Ovary (tissue), 9 donors: ENCODE data around the gene ACMSD. TPM values are rescaled to one million over a fixed set of nuclear protein-coding genes. Genes with fewer than 3 reads are reported as not detected.
"Not testable (repeated sequence)": the region's sequence is repeated elsewhere in the genome, so short reads cannot be mapped to it uniquely, and the experiment has no call there.

ENCODE experiments used
- DNase-seq, 5 donors: peaks; one replicate each; pipeline ENCODE4 v3.0.0-alpha.2; 2019 to 2020
- H3K27ac ChIP-seq, 2 donors: fragments of 200-600 bp; one replicate each; pipeline versions ENCODE4 v1.5.1 to v1.8.0; 2019 to 2022
- H3K27me3 ChIP-seq: fragments of 200-600 bp; one replicate; pipeline ENCODE4 v1.8.0; 2022
- H3K36me3 ChIP-seq: fragments of 200-600 bp; sonication (generic); one replicate; pipeline ENCODE4 v1.5.1; 2019
- H3K4me1 ChIP-seq: one replicate; pipeline ENCODE4 v1.8.1; 2013; ENCODE audit warnings: mild to moderate bottlenecking, moderate library complexity; ENCODE audit not compliant: insufficient read depth
- H3K4me3 ChIP-seq: fragments of 200-600 bp; sonication (generic); one replicate; pipeline ENCODE4 v1.5.1; 2017
- H3K9me3 ChIP-seq, 2 donors: fragments of 200-600 bp in 1 of 2; sonication (generic) in 1 of 2; one replicate each; pipeline versions ENCODE4 v1.5.1 to v1.8.1; 2013 to 2019; ENCODE audit warnings: mild to moderate bottlenecking in 1 of 2, moderate library complexity in 1 of 2
- EP300 ChIP-seq: sonication (generic); formaldehyde crosslinking; IDR thresholded peaks from one replicate; pipeline ENCODE4 v1.6.1; 2017; ENCODE audit warnings: antibody characterized with exemption
- POLR2A ChIP-seq: fragments of 450-650 bp; IDR thresholded peaks from one replicate; pipeline ENCODE4 v1.6.1; 2017; ENCODE audit warnings: antibody characterized with exemption, mild to moderate bottlenecking, moderate library complexity
- WGBS, 3 donors: extraction: QIAGEN DNeasy Blood & Tissue Kit in 1 of 3; methylation state at CpG; one replicate each; pipeline versions ENCODE4 v1.1.5 to v1.1.7; 2013 to 2017; 5-methylcytosine and 5-hydroxymethylcytosine counted together
- intact Hi-C, 4 donors: fragments of 100-400 bp; cut with DNase I; formaldehyde crosslinking; loops; one replicate each; pipeline versions ENCODE4 v1.11.0 to v1.15.1; 2022 to 2023
- polyA plus RNA-seq, 2 donors: library from polyadenylated mRNA; stranded (reverse); fragments of 200-250 nt in 1 of 2; fragments of 350-450 nt in 1 of 2; fragmentation: Illumina TruSeq in 1 of 2; extraction: RNeasy Lipid Tissue Mini Kit (QIAGEN cat#74804) in 1 of 2; gene quantifications; one replicate each; pipeline ENCODE4 v1.2.3, GENCODE V29; 2013 to 2014
- total RNA-seq, 7 donors: library from RNA; depleted of rRNA in 2 of 7; stranded (reverse); fragments of >200 nt in 2 of 7; fragmentation: NEBNext Ultra II Directional in 3 of 7; extraction: Animal tissue kit (Norgen Biotek cat#: 25700) in 3 of 7; gene quantifications; one replicate each; pipeline versions ENCODE4 v1.1.0 to v1.2.4, GENCODE V29; 2016 to 2023
- TF ChIP-seq, protein P1 (sequence below), 3 donors: fragments of 450-650 bp in 2 of 3; fragments of 200-600 bp in 1 of 3; IDR thresholded peaks; one replicate each; pipeline versions ENCODE4 v1.5.1 to v1.8.0; 2016 to 2022; ENCODE audit warnings: antibody characterized with exemption in 3 of 3, mild to moderate bottlenecking in 1 of 3
- donor health status: DM: no; HTN: no; CAD: no; lungs with moderate emphysema.
- donor health status: DM: no; HTN: no; CAD: no.
- donor health status: Bipolar disorder and iron deficiency.
- donor health status: DM: yes; HTN: yes; CAD: no.
- donor health status: DM: no; HTN: no; CAD: no.
- donor health status: DM: yes; HTN: yes; CAD: no.

ACMSD gene
- total and polyA plus RNA-seq, 9 donors: not detected

DNA sequence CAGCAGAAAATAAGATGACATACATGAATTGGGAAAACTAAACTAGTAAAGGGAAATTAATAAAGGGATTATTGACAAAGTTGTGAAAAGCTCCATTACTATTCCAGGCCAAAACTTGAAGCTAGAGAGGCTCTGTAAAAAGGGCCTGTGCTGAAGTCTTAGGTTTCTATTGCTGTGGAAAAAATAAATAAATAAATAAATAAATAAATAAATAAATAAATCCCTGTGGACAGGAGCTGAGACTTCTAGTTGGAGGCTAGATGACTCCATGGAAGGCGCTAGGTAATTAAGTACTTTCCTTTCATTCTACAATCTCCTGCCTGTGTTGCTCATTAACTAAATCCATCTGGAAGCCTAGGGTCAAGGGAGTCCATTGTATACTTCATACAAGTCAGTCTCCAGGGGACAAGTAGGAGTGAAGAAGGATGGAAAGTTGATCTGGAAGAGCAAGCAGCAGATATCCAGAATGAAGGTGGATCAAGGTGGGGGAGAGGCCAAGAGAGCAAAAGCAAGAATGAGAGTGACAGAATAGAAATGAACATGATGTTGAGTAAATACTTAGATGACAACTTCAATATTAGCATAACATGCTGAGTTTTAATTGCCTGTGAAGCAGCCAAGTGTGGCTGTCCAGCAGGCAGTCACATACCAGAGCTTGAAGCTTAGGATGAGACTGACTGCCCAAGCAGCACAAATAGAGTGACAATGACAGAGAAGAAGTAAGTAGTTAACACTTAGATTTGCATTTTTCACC lies 54.0 kb downstream of the ACMSD start:
- H3K27me3 ChIP-seq: no peaks in the 10 kb centered on the region
- intact Hi-C loops: loop anchor here in 1 of 4 donors (5.0 kb wide), 1 partner anchor 435 kb away; no protein-coding TSS in a partner anchor

DNA sequence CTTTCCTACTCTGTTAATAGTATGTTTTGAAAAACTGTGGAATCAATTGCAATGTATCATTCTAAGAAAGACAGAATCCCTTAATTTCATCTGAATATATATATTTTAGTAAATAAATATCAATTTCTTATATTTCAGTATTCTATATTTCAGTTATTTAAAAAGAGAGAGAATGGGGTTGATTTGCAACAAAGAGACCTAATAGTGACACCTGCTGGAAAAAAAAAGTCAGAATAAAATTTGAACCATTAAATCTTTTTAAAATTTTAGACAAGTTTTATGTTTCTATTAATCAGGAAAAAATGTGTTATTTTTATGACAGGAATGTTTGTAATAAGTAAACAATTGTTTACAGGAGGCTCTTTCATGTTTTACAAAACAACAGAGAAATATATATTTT lies 59.5 kb downstream of the ACMSD start:
- Histone ChIP-seq H3K4me1 (no peaks in the 10 kb centered on the region), H3K9me3 (no peaks in the 10 kb centered on the region), H3K36me3 (no peaks in the 10 kb centered on the region), H3K27ac (no peak overlapping the region), H3K4me3 (no peak overlapping the region), H3K27me3 (no peaks in the 10 kb centered on the region)
- DNase-seq: no peak
- TF ChIP-seq POLR2A: no peak
- intact Hi-C loops: no loop called here

More for the DNA sequence above, 54.0 kb downstream of the ACMSD start:
- Histone ChIP-seq H3K4me3 (no peak overlapping the region), H3K9me3 (no peaks in the 10 kb centered on the region), H3K36me3 (no peaks in the 10 kb centered on the region), H3K27ac (no peak overlapping the region), H3K4me1 (no peaks in the 10 kb centered on the region)
- TF ChIP-seq, protein P1, sequence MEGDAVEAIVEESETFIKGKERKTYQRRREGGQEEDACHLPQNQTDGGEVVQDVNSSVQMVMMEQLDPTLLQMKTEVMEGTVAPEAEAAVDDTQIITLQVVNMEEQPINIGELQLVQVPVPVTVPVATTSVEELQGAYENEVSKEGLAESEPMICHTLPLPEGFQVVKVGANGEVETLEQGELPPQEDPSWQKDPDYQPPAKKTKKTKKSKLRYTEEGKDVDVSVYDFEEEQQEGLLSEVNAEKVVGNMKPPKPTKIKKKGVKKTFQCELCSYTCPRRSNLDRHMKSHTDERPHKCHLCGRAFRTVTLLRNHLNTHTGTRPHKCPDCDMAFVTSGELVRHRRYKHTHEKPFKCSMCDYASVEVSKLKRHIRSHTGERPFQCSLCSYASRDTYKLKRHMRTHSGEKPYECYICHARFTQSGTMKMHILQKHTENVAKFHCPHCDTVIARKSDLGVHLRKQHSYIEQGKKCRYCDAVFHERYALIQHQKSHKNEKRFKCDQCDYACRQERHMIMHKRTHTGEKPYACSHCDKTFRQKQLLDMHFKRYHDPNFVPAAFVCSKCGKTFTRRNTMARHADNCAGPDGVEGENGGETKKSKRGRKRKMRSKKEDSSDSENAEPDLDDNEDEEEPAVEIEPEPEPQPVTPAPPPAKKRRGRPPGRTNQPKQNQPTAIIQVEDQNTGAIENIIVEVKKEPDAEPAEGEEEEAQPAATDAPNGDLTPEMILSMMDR (IDR thresholded peaks at IDR 0.05): no peak
- TF ChIP-seq POLR2A (no peak), EP300 (no peak)
- 94 to 100% (median 95%) methylated on average over 1 of the region's 1 CpG for WGBS, 3 donors
- DNase-seq: no peak

DNA sequence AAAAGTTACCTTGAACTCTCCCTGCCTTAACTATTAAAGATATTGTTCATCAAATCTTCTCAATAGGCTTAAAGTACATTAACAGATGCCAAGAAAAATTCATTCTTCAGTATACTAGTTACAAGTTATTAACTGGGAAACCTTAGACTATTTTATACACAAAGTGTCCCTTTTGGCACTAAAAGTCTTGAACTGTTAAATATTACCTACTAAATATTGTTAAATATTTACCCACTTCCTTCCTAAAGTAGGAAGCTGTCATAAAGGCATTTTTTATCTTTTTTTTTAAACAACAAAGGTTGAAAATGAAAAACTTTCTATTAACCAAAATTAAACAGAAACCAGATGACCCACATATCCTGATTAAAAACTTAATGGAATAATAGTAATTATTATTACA lies 60.8 kb downstream of the ACMSD start:
- TF ChIP-seq EP300 (no peak), POLR2A (no peak)
- TF ChIP-seq, protein P1 (IDR thresholded peaks at IDR 0.05): no peak
- no peak for DNase-seq
- H3K4me3 ChIP-seq: no peak overlapping the region
- no peaks in the 10 kb centered on the region for H3K4me1 ChIP-seq
- no peaks in the 10 kb centered on the region for H3K9me3 ChIP-seq
- H3K36me3 ChIP-seq: no peaks in the 10 kb centered on the region
- no peaks in the 10 kb centered on the region for H3K27me3 ChIP-seq
- no peak overlapping the region for H3K27ac ChIP-seq
- intact Hi-C loops: no loop called here

DNA sequence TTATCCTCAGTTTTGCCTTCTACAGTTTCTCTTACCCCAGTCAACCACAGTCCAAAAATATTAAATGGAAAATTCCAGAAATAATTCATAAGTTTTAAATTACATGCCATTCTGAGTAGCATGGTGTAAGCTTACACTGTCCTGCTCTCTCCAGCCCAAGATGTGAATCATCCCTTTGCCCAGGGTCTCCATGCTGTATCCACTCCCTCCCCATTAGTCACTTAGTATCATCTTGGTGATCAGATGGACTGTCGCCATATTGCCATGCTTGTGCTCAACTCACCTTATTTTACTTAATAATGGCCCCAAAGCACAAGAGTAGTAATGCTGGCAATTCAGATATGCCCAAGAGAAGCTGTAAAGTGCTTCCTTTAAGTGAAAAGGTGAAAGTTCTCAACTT lies 61.7 kb downstream of the ACMSD start:
- no peaks in the 10 kb centered on the region for H3K4me1 ChIP-seq
- H3K27ac ChIP-seq: no peak overlapping the region
- no peak for DNase-seq
- H3K27me3 ChIP-seq: no peaks in the 10 kb centered on the region
- TF ChIP-seq, protein P1 (IDR thresholded peaks at IDR 0.05): no peak
- TF ChIP-seq EP300: no peak
- no peak for TF ChIP-seq POLR2A
- no peaks in the 10 kb centered on the region for H3K9me3 ChIP-seq
- 94 to 98% (median 96%) methylated on average over 1 of the region's 1 CpG for WGBS, 3 donors
- H3K36me3 ChIP-seq: no peaks in the 10 kb centered on the region
- H3K4me3 ChIP-seq: no peak overlapping the region
- intact Hi-C loops: loop anchor here in 2 of 4 donors (5.0 to 10.0 kb wide), 2 partner anchors 438 to 445 kb away; no protein-coding TSS in a partner anchor

DNA sequence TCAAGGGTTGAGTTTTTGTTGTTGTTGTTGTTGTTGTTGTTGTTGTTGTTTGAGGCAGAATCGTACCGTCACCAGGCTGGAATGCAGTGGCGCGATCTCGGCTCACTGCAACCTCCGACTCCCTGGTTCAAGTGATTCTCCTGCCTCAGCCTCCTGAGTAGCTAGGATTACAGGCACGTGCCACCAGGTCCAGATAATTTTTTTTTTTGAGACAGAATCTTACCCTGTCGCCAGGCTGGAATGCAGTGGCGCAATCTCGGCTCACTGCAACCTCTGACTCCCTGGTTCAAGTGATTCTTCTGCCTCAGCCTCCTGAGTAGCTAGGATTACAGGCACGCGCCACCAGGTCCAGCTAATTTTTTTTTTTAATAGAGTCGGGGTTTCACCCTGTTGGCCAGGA lies 65.3 kb downstream of the ACMSD start:
- WGBS, 3 donors: 92 to 93% (median 93%) methylated on average over 13 of the region's 13 CpGs
- H3K4me1 ChIP-seq, H3K9me3 ChIP-seq, H3K4me3 ChIP-seq, H3K27me3 ChIP-seq, H3K27ac ChIP-seq, DNase-seq, H3K36me3 ChIP-seq: not testable (repeated sequence)
- intact Hi-C loops: loop anchor here in 2 of 4 donors (5.0 to 10.0 kb wide), 2 partner anchors 441 to 449 kb away; no protein-coding TSS in a partner anchor
